HepG2 (cell line): ENCODE data around the gene EHD4. TPM values are rescaled to one million over a fixed set of nuclear protein-coding genes. Genes with fewer than 3 reads are reported as not detected.

Source experiments
- ATAC-seq: fragments of 200-7000 bp; cut with Tn5 transposase; 3 replicates; pipeline ENCODE4 v1.9.1; 2020; ENCODE audit warnings: mild to moderate bottlenecking, moderate library complexity
- BruUV-seq: library from RNA; stranded (reverse); fragments of 400-500 nt; replicated peaks from 2 replicates; lab custom pipeline; 2021; lab: Mats Ljungman, UMichigan
- CTCF ChIA-PET: fragments of 300-600 bp; formaldehyde crosslinking; extraction: SDS; loops from one replicate; lab custom pipeline; 2021; ENCODE audit warnings: low total read pairs, inconsistent platforms, low intra/inter-chr PET ratio; lab: Yijun Ruan, JAX
- POLR2A ChIA-PET: fragments of 350-600 bp; sonication (Branson Sonifier 250); formaldehyde crosslinking; loops from one replicate; lab custom pipeline; 2020; ENCODE audit warnings: antibody characterized with exemption, inconsistent platforms; lab: Yijun Ruan, JAX
- DNase-seq: peaks from one replicate; pipeline ENCODE4 v3.0.0-alpha.2; 2015; ENCODE audit warnings: low spot score
- FAIRE-seq: peaks from 3 replicates; lab custom pipeline; 2011; peaks lifted over from hg19 to GRCh38; lab: Jason Lieb, UNC
- H2AFZ ChIP-seq: one replicate; pipeline ENCODE4 v1.6.1; 2011; ENCODE audit warnings: low read length, inconsistent platforms
- H3K27ac ChIP-seq: fragments of 300-600 bp; 3 replicates; pipeline ENCODE4 v1.8.0; 2011; ENCODE audit warnings: mixed run types, mild to moderate bottlenecking, mixed read lengths, low read length, inconsistent platforms; ENCODE audit not compliant: insufficient read depth; ENCODE audit errors: extremely low read length
- H3K27me3 ChIP-seq, 2 experiments: fragments of 200-600 bp in 1 of 2; 2 replicates in 1 of 2; 3 replicates in 1 of 2; pipeline versions ENCODE4 v1.6.0 to v1.8.0; 2011; ENCODE audit warnings: low read length in 2 of 2, mild to moderate bottlenecking in 2 of 2, moderate library complexity in 2 of 2, inconsistent platforms in 1 of 2; ENCODE audit not compliant: insufficient read depth in 2 of 2, control insufficient read depth in 1 of 2
- H3K36me3 ChIP-seq, 2 experiments: fragments of 200-600 bp in 1 of 2; replicated peaks in 1 of 2; 2 replicates in 1 of 2; 3 replicates in 1 of 2; pipeline versions ENCODE4 v1.5.1 to v1.8.0; 2011; ENCODE audit warnings: low read length in 2 of 2, inconsistent platforms in 1 of 2; ENCODE audit not compliant: insufficient read depth in 2 of 2, control insufficient read depth in 1 of 2
- H3K4me1 ChIP-seq: 2 replicates; pipeline ENCODE4 v1.5.1; 2012; ENCODE audit warnings: low read length, inconsistent platforms; ENCODE audit not compliant: insufficient read depth
- H3K4me2 ChIP-seq: 2 replicates; pipeline ENCODE4 v1.6.0; 2011; ENCODE audit warnings: low read depth, low read length, inconsistent platforms
- H3K4me3 ChIP-seq, 3 experiments: fragments of 200-600 bp in 1 of 3; sonication (generic), shearing (Covaris generic) in 1 of 3; replicated peaks in 1 of 3; 2 replicates each; pipeline ENCODE4 v1.5.1; 2011 to 2016; ENCODE audit warnings: low read length in 3 of 3, inconsistent platforms in 2 of 3, low read depth in 2 of 3, mild to moderate bottlenecking in 2 of 3, control low read depth in 1 of 3, mixed read lengths in 1 of 3; ENCODE audit not compliant: insufficient read depth in 1 of 3
- H3K79me2 ChIP-seq: one replicate; pipeline ENCODE4 v1.6.1; 2011; ENCODE audit warnings: low read length, inconsistent platforms; ENCODE audit not compliant: insufficient read depth
- H3K9ac ChIP-seq: 2 replicates; pipeline ENCODE4 v1.6.0; 2011; ENCODE audit warnings: mild to moderate bottlenecking, low read depth, low read length, inconsistent platforms; ENCODE audit not compliant: insufficient read depth
- H3K9me3 ChIP-seq: 2 replicates; pipeline ENCODE4 v1.5.1; 2012; ENCODE audit warnings: mild to moderate bottlenecking, low read length
- H4K20me1 ChIP-seq: 2 replicates; pipeline ENCODE4 v1.6.0; 2011; ENCODE audit warnings: inconsistent platforms, mild to moderate bottlenecking, low read length, moderate library complexity; ENCODE audit not compliant: insufficient read depth
- AKNA ChIP-seq: sonication (generic); formaldehyde crosslinking; IDR thresholded peaks from 2 replicates; pipeline ENCODE4 v1.4.0; 2020; ENCODE audit warnings: missing genetic modification reagents, borderline replicate concordance
- ARID2 ChIP-seq: sonication (generic); formaldehyde crosslinking; IDR thresholded peaks from 2 replicates; pipeline ENCODE4 v1.8.1; 2022; ENCODE audit warnings: mild to moderate bottlenecking, missing genetic modification reagents, borderline replicate concordance
- JUN ChIP-seq: sonication (generic); formaldehyde crosslinking; IDR thresholded peaks from 2 replicates; pipeline ENCODE4 v1.4.0; 2020; ENCODE audit warnings: mild to moderate bottlenecking, missing genetic modification reagents
- PCBP2 ChIP-seq: fragments of 200-400 bp; formaldehyde crosslinking; optimal IDR thresholded peaks from 2 replicates; pipeline ENCODE3; 2018; ENCODE audit warnings: low read length, low read depth; ENCODE audit not compliant: poor library complexity, severe bottlenecking
- RAD21 ChIP-seq: fragments of 450-650 bp; formaldehyde crosslinking; IDR thresholded peaks from 2 replicates; pipeline ENCODE4 v1.5.0; 2020; ENCODE audit warnings: mild to moderate bottlenecking
- RBM39 ChIP-seq: fragments of 200-400 bp; formaldehyde crosslinking; IDR thresholded peaks from one replicate; pipeline ENCODE4 v1.6.1; 2018; ENCODE audit warnings: antibody characterized with exemption, mild to moderate bottlenecking, low read depth, low read length; ENCODE audit not compliant: poor library complexity, severe bottlenecking
- SMAD1 ChIP-seq: sonication (generic); formaldehyde crosslinking; IDR thresholded peaks from 2 replicates; pipeline ENCODE4 v1.4.0; 2020; ENCODE audit warnings: missing genetic modification reagents, low read depth, mild to moderate bottlenecking, borderline replicate concordance
- SNAPC2 ChIP-seq: sonication (generic); formaldehyde crosslinking; IDR thresholded peaks from 2 replicates; pipeline ENCODE4 v1.8.1; 2022; ENCODE audit warnings: mild to moderate bottlenecking, missing genetic modification reagents
- ZFP36L2 ChIP-seq: sonication (generic); formaldehyde crosslinking; IDR thresholded peaks from 2 replicates; pipeline ENCODE4 v1.4.0; 2020; ENCODE audit warnings: missing genetic modification reagents
- ZNF670 ChIP-seq: sonication (generic); formaldehyde crosslinking; IDR thresholded peaks from 2 replicates; pipeline ENCODE4 v1.8.0; 2022; ENCODE audit warnings: mild to moderate bottlenecking, missing genetic modification reagents, borderline replicate concordance
- ZNF777 ChIP-seq: sonication (generic); formaldehyde crosslinking; IDR thresholded peaks from 2 replicates; pipeline ENCODE4 v1.4.0; 2020; ENCODE audit warnings: missing genetic modification reagents
- WGBS: methylation state at CpG from one replicate; pipeline ENCODE4 v1.1.6; 2017; ENCODE audit warnings: low lambda C conversion rate; 5-methylcytosine and 5-hydroxymethylcytosine counted together
- in situ Hi-C: cut with HindIII; loops from 2 replicates; pipeline ENCODE4 v1.10.0; 2017; ENCODE audit warnings: low pct_unique_long_range_greater_than_20kb; ENCODE audit not compliant: extremely low pct_ligation_motif_present
- intact Hi-C: fragments of 100-400 bp; cut with micrococcal nuclease; formaldehyde crosslinking; loops from one replicate; pipeline ENCODE4 v1.10.0; 2022; ENCODE audit not compliant: unreplicated experiment
- polyA plus RNA-seq, 8 experiments: library from polyadenylated mRNA; depleted of rRNA in 3 of 8; stranded (reverse) in 7 of 8; unstranded in 1 of 8; fragments of >200 nt; fragmentation: Illumina TruSeq in 4 of 8; extraction: Trizol in 4 of 8; gene quantifications; 2 replicates each; pipeline versions ENCODE4 v1.2.1 to v1.2.3, GENCODE V29; 2011 to 2016; ENCODE audit warnings: low read depth in 4 of 8, missing spikeins in 1 of 8, mixed read lengths in 1 of 8; ENCODE audit not compliant: insufficient read depth in 1 of 8
- total RNA-seq, 5 experiments: library from RNA; depleted of rRNA; stranded (reverse); fragments of >200 nt; fragmentation: Illumina TruSeq; extraction: Trizol; gene quantifications; 2 replicates each; pipeline ENCODE4 v1.2.3, GENCODE V29; 2016; ENCODE audit warnings: low read depth in 1 of 5

Gene EHD4
- total and polyA plus RNA-seq, 2 of the 13 experiments (the other 11 are each of a cell fraction or from before 2014, with no cell fraction given), result 3.1 to 4.8 TPM

DNA sequence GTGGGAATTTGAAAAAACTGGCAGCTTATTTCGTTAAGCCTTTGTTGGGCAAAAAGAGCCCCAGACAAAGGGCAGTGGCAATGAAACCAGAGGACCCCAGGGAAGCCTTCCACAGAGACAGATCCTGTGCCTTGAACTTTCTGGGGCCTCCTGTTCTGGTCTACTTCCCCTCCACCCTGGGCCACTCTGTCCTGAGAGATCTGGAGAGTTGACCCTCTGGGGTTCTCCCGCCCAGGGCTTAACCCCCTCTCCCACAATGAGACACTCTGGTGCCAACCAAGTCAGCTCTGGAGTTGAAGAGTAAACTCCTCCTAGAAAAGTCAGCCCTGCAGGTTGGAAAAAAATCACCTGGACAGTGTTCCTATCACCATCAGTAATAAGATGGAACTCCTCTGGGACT, 20.8 kb downstream of the EHD4 start (continued):
- no peak for TF ChIP-seq AKNA (CRISPR knock-in tag)
- TF ChIP-seq ZFP36L2 (CRISPR knock-in tag), result no peak

- no peaks in the 10 kb centered on the region for H3K79me2 ChIP-seq
- TF ChIP-seq PCBP2 (no peak), SMAD1 (CRISPR knock-in tag) (no peak), RBM39 (no peak), ZNF777 (CRISPR knock-in tag) (no peak), ZNF670 (CRISPR knock-in tag) (no peak), JUN (CRISPR knock-in tag) (no peak), RAD21 (no peak), ARID2 (CRISPR knock-in tag) (no peak), SNAPC2 (no peak)
These were observed 21.9 kb downstream of the EHD4 start for GRCh38 chr15:41950489-41950888.

More at GRCh38 chr15:41950489-41950888, 21.9 kb downstream of the EHD4 start:
- no peak overlapping the region for H2AFZ ChIP-seq
- ATAC-seq (no peak), FAIRE-seq (no peak), DNase-seq (no peak)
- no peak overlapping the region for H3K9ac ChIP-seq
- ChIA-PET CTCF (no interaction called here), POLR2A (no interaction called here)
- no TSS peak for BruUV-seq
- H3K27me3 ChIP-seq, result no peaks in the 10 kb centered on the region
- no peak overlapping the region for H3K4me3 ChIP-seq
- H3K4me2 ChIP-seq, result no peak overlapping the region
- 92% methylated on average over 5 of the region's 5 CpGs for WGBS
- H3K36me3 ChIP-seq, result peaks cover 2 to 9% of the 10 kb centered on the region in 2 experiments; a peak in 4 of 5 replicates
- H3K4me1 ChIP-seq, result no peaks in the 10 kb centered on the region
- H3K9me3 ChIP-seq, result no peaks in the 10 kb centered on the region
- in situ Hi-C loops, result no loop called here
- no peak overlapping the region for H3K27ac ChIP-seq
- intact Hi-C loops, result no loop called here
- no peaks in the 10 kb centered on the region for H4K20me1 ChIP-seq
